Esophagus muscularis mucosa (tissue), 4 donors: ENCODE data around the gene ATP10D.

ENCODE experiments used
- CTCF ChIP-seq, 3 experiments: fragments of 200-600 bp in 2 of 3; fragments of 450-650 bp in 1 of 3; sonication (generic) in 2 of 3; IDR thresholded peaks; one replicate each; pipeline ENCODE4 v1.5.1; 2017 to 2019; ENCODE audit warnings: antibody characterized with exemption in 3 of 3, mild to moderate bottlenecking in 2 of 3, moderate library complexity in 1 of 3
- EP300 ChIP-seq: sonication (generic); formaldehyde crosslinking; IDR thresholded peaks from one replicate; pipeline ENCODE4 v1.6.1; 2017; ENCODE audit warnings: antibody characterized with exemption
- POLR2A ChIP-seq: fragments of 450-650 bp; IDR thresholded peaks from one replicate; pipeline ENCODE4 v1.6.1; 2017; ENCODE audit warnings: antibody characterized with exemption, moderate library complexity, mild to moderate bottlenecking, low read depth
- POLR2AphosphoS5 ChIP-seq, 2 donors: sonication (generic); formaldehyde crosslinking; IDR thresholded peaks; one replicate each; pipeline ENCODE4 v1.6.1; 2017; ENCODE audit warnings: antibody characterized with exemption in 2 of 2

DNA sequence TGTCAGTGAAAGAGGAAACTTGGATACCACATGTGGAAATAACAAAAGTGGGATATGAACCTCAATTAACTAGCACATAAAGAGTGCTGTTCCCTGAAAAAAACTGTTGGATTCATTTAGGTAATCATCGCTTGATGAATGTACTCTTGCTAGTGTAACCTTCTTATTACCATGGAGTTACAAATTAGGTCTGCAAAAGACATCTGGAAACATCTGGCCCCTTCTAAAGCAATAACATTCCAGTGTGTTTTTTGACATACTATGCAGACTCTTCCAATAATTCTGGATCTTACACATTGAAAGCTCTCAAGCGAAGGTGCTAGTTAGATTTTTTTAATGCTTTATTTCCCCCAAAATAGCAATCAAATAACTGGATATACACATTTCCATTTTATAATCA is 134.6 kb downstream of the ATP10D start:
- TF ChIP-seq CTCF (IDR thresholded peaks at IDR 0.05) (no peak), POLR2AphosphoS5 (IDR thresholded peaks at IDR 0.05) (no peak), POLR2A (no peak), EP300 (no peak)
